Tibial nerve (tissue), 4 donors: ENCODE data around the gene TRIM13.

ENCODE experiments used
- EP300 ChIP-seq, 2 donors: sonication (generic); formaldehyde crosslinking; IDR thresholded peaks; one replicate each; pipeline ENCODE4 v1.6.1; 2017; ENCODE audit warnings: antibody characterized with exemption in 2 of 2, mild to moderate bottlenecking in 1 of 2
- POLR2A ChIP-seq, 2 donors: fragments of 450-650 bp; IDR thresholded peaks; one replicate each; pipeline ENCODE4 v1.6.1; 2017; ENCODE audit warnings: antibody characterized with exemption in 2 of 2, mild to moderate bottlenecking in 2 of 2, moderate library complexity in 2 of 2
- TF ChIP-seq, protein P1 (sequence below), 5 experiments: fragments of 200-600 bp in 3 of 5; fragments of 450-650 bp in 2 of 5; sonication (generic) in 3 of 5; IDR thresholded peaks; one replicate each; pipeline ENCODE4 v1.5.1; 2016 to 2019; ENCODE audit warnings: antibody characterized with exemption in 5 of 5, mild to moderate bottlenecking in 3 of 5, moderate library complexity in 2 of 5

DNA sequence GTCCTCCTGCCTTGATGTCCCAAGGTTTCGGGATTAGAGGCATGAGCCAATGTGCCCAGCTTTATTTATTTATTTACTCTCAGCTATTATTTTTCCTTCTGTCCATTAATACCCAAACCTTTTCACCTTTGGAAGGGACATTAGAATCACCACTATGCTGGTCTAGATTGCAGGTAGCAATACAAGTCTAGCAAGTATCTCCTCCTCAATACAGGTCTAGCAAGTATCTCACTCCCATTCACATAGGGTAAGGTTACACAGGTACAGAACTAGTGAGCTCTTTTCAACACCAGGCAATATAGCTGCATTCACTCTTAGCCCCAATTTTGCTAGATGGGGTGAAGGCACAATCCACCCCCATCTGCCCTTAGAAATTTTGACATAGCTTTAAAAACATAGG, 43.3 kb upstream of the TRIM13 start:
- TF ChIP-seq, protein P1, sequence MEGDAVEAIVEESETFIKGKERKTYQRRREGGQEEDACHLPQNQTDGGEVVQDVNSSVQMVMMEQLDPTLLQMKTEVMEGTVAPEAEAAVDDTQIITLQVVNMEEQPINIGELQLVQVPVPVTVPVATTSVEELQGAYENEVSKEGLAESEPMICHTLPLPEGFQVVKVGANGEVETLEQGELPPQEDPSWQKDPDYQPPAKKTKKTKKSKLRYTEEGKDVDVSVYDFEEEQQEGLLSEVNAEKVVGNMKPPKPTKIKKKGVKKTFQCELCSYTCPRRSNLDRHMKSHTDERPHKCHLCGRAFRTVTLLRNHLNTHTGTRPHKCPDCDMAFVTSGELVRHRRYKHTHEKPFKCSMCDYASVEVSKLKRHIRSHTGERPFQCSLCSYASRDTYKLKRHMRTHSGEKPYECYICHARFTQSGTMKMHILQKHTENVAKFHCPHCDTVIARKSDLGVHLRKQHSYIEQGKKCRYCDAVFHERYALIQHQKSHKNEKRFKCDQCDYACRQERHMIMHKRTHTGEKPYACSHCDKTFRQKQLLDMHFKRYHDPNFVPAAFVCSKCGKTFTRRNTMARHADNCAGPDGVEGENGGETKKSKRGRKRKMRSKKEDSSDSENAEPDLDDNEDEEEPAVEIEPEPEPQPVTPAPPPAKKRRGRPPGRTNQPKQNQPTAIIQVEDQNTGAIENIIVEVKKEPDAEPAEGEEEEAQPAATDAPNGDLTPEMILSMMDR (IDR thresholded peaks at IDR 0.05): no peak
- TF ChIP-seq POLR2A (IDR thresholded peaks at IDR 0.05) (no peak), EP300 (IDR thresholded peaks at IDR 0.05) (no peak)
